ENCODE measurements around the gene MIDN.

The MIDN gene

DNA sequence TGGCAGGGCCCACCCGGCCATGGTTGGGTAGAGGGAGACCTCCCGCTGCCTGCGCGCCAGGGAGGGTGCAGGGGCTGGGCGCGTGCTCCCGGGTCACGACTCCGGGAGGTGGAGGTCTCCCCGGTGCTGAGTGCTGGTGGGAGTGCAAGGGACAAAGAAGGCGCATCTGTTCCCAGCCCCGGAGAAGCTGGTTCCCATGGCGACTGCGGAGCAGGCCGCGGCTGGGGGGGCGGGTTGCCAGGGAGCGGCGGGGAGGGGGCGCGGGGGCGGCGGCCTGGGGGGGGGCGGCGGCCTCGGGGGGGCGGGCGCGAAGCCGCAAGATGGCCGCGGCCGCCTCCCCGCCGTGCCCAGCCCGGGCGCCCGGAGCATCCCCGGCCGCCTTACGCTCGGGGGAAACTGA lies 11.8 kb upstream of the MIDN start:
- H3K9me3 ChIP-seq (replicated peaks in 1 of 2; ENCODE audit: control insufficient read depth in 2 of 2, insufficient read depth in 1 of 2, low read depth in 1 of 2, low read length in 2 of 2): no peaks in the 10 kb centered on the region
- peak overlapping the region; percentile 69 to 96 for H3K4me3 ChIP-seq (ENCODE audit: low read length in 2 of 2)
- no CpG with 5 or more reads among the region's 42 CpGs for WGBS, 2 donors (ENCODE audit: extremely low coverage in 2 of 2, insufficient read length in 2 of 2, insufficient replicate concordance in 1 of 2)

DNA sequence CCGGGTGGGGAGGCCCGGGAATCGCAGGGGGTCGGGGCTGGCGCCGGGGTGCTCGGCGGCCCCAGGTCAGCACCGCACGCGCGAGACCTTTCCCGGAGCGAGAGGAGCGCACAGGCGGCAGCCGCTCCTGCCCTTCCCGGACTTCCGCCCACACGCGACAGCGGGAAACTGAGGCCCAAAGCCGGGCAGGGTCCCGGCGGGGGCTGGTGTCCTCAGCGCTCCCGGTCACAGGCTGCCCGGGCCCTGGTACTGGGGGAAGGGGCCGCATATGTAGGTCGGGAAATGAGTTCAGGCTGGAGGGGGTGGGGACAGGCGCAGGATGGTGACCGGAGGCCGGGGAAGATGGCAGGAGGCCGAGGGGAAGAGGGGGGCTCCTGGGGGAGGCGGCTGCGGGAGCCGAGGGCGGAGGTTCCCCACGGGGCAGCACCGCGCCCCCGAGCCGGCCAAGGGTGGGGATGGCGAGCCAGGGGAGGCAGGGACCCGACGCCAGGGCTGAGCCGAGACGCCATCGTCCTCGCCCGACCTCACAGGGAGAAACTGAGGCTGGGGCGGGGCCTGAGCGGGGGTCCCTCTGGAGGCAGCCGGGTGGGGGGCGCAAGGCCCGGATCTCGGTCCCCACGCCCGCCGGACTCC lies 11.2 kb upstream of the MIDN start:
- Histone ChIP-seq H3K79me1 (ENCODE audit: low read depth, low read length) (peaks cover 32% of the 10 kb centered on the region), H2BK15ac (ENCODE audit: low read length) (peak overlapping the region; percentile 67), H2BK12ac (ENCODE audit: low read length) (peak overlapping the region; percentile 41), H3K36me3 (replicated peaks in 1 of 2; ENCODE audit: control insufficient read depth in 2 of 2, insufficient read depth in 2 of 2, low read length in 2 of 2) (peaks cover 30 to 38% of the 10 kb centered on the region in 2 donors), H3K9me3 (replicated peaks in 1 of 2; ENCODE audit: control insufficient read depth in 2 of 2, insufficient read depth in 1 of 2, low read depth in 1 of 2, low read length in 2 of 2) (no peaks in the 10 kb centered on the region), H2BK5ac (ENCODE audit: low read length) (peak overlapping the region; percentile 90), H3K4ac (ENCODE audit: low read length) (peak overlapping the region; percentile 84), H3K4me1 (ENCODE audit: control insufficient read depth in 2 of 2, insufficient read depth in 1 of 2, low read depth in 1 of 2, low read length in 2 of 2) (peaks cover 24 to 25% of the 10 kb centered on the region in 2 donors), H3K14ac (ENCODE audit: low read length) (peak overlapping the region; percentile 71), H3K27me3 (ENCODE audit: control insufficient read depth in 3 of 3, insufficient read depth in 3 of 3, low read depth in 1 of 3, low read length in 3 of 3) (no peaks in the 10 kb centered on the region), H4K8ac (ENCODE audit: low read depth, low read length) (no peak overlapping the region), H3K4me3 (ENCODE audit: low read length in 2 of 2) (peak overlapping the region; percentile 69 to 96), H3K23ac (ENCODE audit: low read depth, low read length, poor library complexity) (peak overlapping the region; percentile 85), H2AK5ac (ENCODE audit: low read depth, low read length) (peak overlapping the region; percentile 94), H2AFZ (ENCODE audit: low read length) (peak overlapping the region; percentile 58), H4K91ac (ENCODE audit: low read depth, low read length, poor library complexity) (no peak overlapping the region), H3K27ac (replicated peaks; ENCODE audit: low read length) (peak overlapping the region; percentile 59), H3K4me2 (ENCODE audit: insufficient read depth, low read length, poor library complexity, severe bottlenecking) (peak overlapping the region; percentile 86), H2BK120ac (ENCODE audit: low read depth, low read length) (peak overlapping the region; percentile 72), H3K9ac (ENCODE audit: low read depth, low read length, poor library complexity) (peak overlapping the region; percentile 99), H3K18ac (ENCODE audit: low read length) (peak overlapping the region; percentile 99)
- WGBS, 2 donors (ENCODE audit: extremely low coverage in 2 of 2, insufficient read length in 2 of 2, insufficient replicate concordance in 1 of 2): no CpG with 5 or more reads among the region's 60 CpGs
- no peak for DNase-seq (ENCODE audit: low spot score)

More for the DNA sequence above, 11.8 kb upstream of the MIDN start:
- H2BK120ac ChIP-seq (ENCODE audit: low read depth, low read length): peak overlapping the region; percentile 94
- peaks cover 33 to 43% of the 10 kb centered on the region in 2 donors for H3K36me3 ChIP-seq (replicated peaks in 1 of 2; ENCODE audit: control insufficient read depth in 2 of 2, insufficient read depth in 2 of 2, low read length in 2 of 2)
- peak overlapping the region; percentile 86 for H3K4me2 ChIP-seq (ENCODE audit: insufficient read depth, low read length, poor library complexity, severe bottlenecking)
- peak overlapping the region; percentile 100 for H4K8ac ChIP-seq (ENCODE audit: low read depth, low read length)
- peak overlapping the region; percentile 68 for H3K27ac ChIP-seq (replicated peaks; ENCODE audit: low read length)
- peak overlapping the region; percentile 93 for H2BK5ac ChIP-seq (ENCODE audit: low read length)
- H2BK15ac ChIP-seq (ENCODE audit: low read length): peak overlapping the region; percentile 92
- H3K9ac ChIP-seq (ENCODE audit: low read depth, low read length, poor library complexity): peak overlapping the region; percentile 99
- peaks cover 36% of the 10 kb centered on the region for H3K79me1 ChIP-seq (ENCODE audit: low read depth, low read length)
- peak overlapping the region; percentile 85 for H3K23ac ChIP-seq (ENCODE audit: low read depth, low read length, poor library complexity)
- no peak for DNase-seq (ENCODE audit: low spot score)
- H2AK5ac ChIP-seq (ENCODE audit: low read depth, low read length): peak overlapping the region; percentile 100
- H3K4ac ChIP-seq (ENCODE audit: low read length): peak overlapping the region; percentile 100
- H3K14ac ChIP-seq (ENCODE audit: low read length): peak overlapping the region; percentile 89
- H2BK12ac ChIP-seq (ENCODE audit: low read length): peak overlapping the region; percentile 97
- no peak overlapping the region for H4K91ac ChIP-seq (ENCODE audit: low read depth, low read length, poor library complexity)
- peak overlapping the region; percentile 58 for H2AFZ ChIP-seq (ENCODE audit: low read length)
- peaks cover 22 to 24% of the 10 kb centered on the region in 2 donors for H3K4me1 ChIP-seq (ENCODE audit: control insufficient read depth in 2 of 2, insufficient read depth in 1 of 2, low read depth in 1 of 2, low read length in 2 of 2)
- H3K27me3 ChIP-seq (ENCODE audit: control insufficient read depth in 3 of 3, insufficient read depth in 3 of 3, low read depth in 1 of 3, low read length in 3 of 3): no peaks in the 10 kb centered on the region
- H3K18ac ChIP-seq (ENCODE audit: low read length): peak overlapping the region; percentile 99

DNA sequence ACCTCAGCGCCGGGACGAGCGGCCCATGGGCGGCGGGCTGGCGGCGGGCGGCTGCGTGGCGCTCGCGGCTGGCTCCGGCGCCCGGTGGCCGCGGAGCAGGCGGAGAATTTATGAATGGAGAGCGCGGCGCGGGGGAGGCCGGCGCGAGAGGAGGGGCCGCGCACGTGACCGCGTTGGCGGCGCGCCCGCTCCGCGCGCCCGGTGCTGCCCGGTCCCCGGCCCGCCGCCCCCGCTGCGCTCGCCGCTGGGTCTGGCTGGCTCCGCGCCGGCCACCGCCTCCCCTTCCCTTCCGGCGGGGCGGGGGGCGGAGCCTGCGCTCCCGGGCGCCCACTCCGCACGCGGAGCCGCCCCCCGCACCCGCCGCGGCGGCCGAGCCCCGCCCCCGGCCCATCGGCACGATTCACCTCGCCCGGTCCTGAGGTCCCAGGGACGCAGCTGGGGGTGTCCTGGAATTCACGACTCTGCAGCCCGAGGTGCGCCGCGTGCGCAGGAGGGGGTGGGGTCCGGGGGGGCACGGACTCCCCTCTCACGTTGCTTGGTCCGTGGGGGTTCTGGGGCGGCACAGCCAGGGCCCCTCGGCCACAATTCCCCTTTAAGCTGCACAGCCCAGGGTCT lies 10.5 kb upstream of the MIDN start, which contains the start of gene CBARP:
Gene CBARP (minus strand): TSS at position 252 of the 615 bp plus-strand sequence. CDS start 1,905 bp downstream, outside the sequence.
- no peak for DNase-seq (ENCODE audit: low spot score)
- Histone ChIP-seq H2BK12ac (ENCODE audit: low read length) (peak within 1 kb of the TSS; percentile 99), H2AFZ (ENCODE audit: low read length) (peak within 1 kb of the TSS; percentile 86), H3K18ac (ENCODE audit: low read length) (peak within 1 kb of the TSS; percentile 99), H3K79me1 (ENCODE audit: low read depth, low read length) (peaks cover 35% of the 10 kb centered on the region), H2AK5ac (ENCODE audit: low read depth, low read length) (peak within 1 kb of the TSS; percentile 100), H3K23ac (ENCODE audit: low read depth, low read length, poor library complexity) (peak within 1 kb of the TSS; percentile 98), H2BK15ac (ENCODE audit: low read length) (peak within 1 kb of the TSS; percentile 76), H3K9ac (ENCODE audit: low read depth, low read length, poor library complexity) (peak within 1 kb of the TSS; percentile 99), H2BK5ac (ENCODE audit: low read length) (peak within 1 kb of the TSS; percentile 90), H3K4me1 (ENCODE audit: control insufficient read depth in 2 of 2, insufficient read depth in 1 of 2, low read depth in 1 of 2, low read length in 2 of 2) (peaks cover 27 to 30% of the 10 kb centered on the region in 2 donors), H3K9me3 (replicated peaks in 1 of 2; ENCODE audit: control insufficient read depth in 2 of 2, insufficient read depth in 1 of 2, low read depth in 1 of 2, low read length in 2 of 2) (no peaks in the 10 kb centered on the region), H4K91ac (ENCODE audit: low read depth, low read length, poor library complexity) (peak within 1 kb of the TSS; percentile 85), H3K27ac (replicated peaks; ENCODE audit: low read length) (peak within 1 kb of the TSS; percentile 67), H3K4me3 (ENCODE audit: low read length in 2 of 2) (peak within 1 kb of the TSS; percentile 69 to 96), H2BK120ac (ENCODE audit: low read depth, low read length) (peak within 1 kb of the TSS; percentile 94), H3K14ac (ENCODE audit: low read length) (peak within 1 kb of the TSS; percentile 71), H4K8ac (ENCODE audit: low read depth, low read length) (no peak within 1 kb of the TSS), H3K4ac (ENCODE audit: low read length) (peak within 1 kb of the TSS; percentile 84), H3K4me2 (ENCODE audit: insufficient read depth, low read length, poor library complexity, severe bottlenecking) (peak within 1 kb of the TSS; percentile 86), H3K27me3 (ENCODE audit: control insufficient read depth in 3 of 3, insufficient read depth in 3 of 3, low read depth in 1 of 3, low read length in 3 of 3) (no peaks in the 10 kb centered on the region), H3K36me3 (replicated peaks in 1 of 2; ENCODE audit: control insufficient read depth in 2 of 2, insufficient read depth in 2 of 2, low read length in 2 of 2) (peaks cover 28 to 31% of the 10 kb centered on the region in 2 donors)
- no CpG with 5 or more reads among the region's 87 CpGs for WGBS, 2 donors (ENCODE audit: extremely low coverage in 2 of 2, insufficient read length in 2 of 2, insufficient replicate concordance in 1 of 2)

All from neuronal stem cell (in vitro differentiated cells).